ENCODE data around the gene TRIM39.

- no peak for TF ChIP-seq POLR2AphosphoS5 (IDR thresholded peaks at IDR 0.05)
- TF ChIP-seq CTCF (IDR thresholded peaks at IDR 0.05), result no peak
- no peak for TF ChIP-seq POLR2A (IDR thresholded peaks at IDR 0.05)
- no peak for TF ChIP-seq EP300 (IDR thresholded peaks at IDR 0.05)
These were observed 22.2 kb downstream of the TRIM39 start for GRCh38 chr6:30348957-30349356.

All from gastroesophageal sphincter (tissue), 3 donors.